Fibroblast of mammary gland (primary cell): ENCODE measurements around the gene IHH.

Experiments
- DNase-seq: peaks from one replicate; pipeline ENCODE4 v3.0.0-alpha.2; 2010; ENCODE audit warnings: low read depth
- H3K4me3 ChIP-seq: 2 replicates; pipeline ENCODE4 v1.5.1; 2011; ENCODE audit warnings: low read depth, mild to moderate bottlenecking, low read length, moderate library complexity; ENCODE audit not compliant: control insufficient read depth
- TF ChIP-seq, protein P1 (sequence below): conservative IDR thresholded peaks from 2 replicates; pipeline ENCODE4 v1.5.1; 2011; ENCODE audit warnings: low read depth, low read length, inconsistent platforms; ENCODE audit not compliant: control insufficient read depth, insufficient read depth

Gene IHH

DNA sequence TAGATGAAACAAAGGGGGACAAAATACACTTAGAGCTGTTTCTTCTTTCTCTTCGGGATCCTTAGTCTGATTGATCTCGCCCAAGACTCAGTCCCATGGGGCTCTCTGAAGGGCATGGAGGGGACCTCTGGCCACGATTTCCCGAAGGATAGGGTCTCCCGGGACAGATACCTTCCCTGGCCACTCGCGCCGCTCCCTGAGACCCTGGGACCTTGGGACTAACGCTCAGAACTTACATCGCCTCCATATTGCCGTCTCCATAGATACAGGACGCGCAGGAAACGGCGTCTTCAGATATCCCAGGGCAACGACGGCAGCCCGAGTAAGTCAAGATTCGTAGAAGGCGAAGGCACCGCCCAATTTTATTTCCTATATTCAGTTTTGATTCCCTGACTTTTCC, 19.5 kb downstream of the IHH start, which contains the start of gene CFAP65:
TSS of gene CFAP65 (minus strand) at position 265 of the 400 bp plus-strand sequence. CDS start 2,468 bp downstream, outside the sequence.
- DNase-seq: peak; percentile 56

DNA sequence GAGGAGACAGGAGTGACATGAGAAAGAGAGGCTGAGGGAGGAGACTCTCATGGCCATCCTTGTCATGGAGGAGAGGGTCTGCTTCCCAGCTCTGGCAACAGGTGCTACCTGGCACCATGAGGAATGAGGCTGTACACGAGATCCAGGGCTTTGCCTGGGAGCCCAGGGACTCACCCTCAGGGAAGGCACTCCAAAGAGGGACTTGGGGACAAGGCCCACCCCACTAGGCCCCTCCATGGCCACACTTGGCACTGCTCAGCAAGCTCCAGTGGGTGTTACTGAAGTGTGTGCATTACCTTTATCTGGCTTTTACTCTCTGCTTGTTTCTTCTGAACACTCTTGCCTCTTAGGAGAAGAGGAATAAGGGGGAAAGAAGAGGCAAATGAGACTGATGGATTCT, 22.1 kb downstream of the IHH start:
- TF ChIP-seq, protein P1, sequence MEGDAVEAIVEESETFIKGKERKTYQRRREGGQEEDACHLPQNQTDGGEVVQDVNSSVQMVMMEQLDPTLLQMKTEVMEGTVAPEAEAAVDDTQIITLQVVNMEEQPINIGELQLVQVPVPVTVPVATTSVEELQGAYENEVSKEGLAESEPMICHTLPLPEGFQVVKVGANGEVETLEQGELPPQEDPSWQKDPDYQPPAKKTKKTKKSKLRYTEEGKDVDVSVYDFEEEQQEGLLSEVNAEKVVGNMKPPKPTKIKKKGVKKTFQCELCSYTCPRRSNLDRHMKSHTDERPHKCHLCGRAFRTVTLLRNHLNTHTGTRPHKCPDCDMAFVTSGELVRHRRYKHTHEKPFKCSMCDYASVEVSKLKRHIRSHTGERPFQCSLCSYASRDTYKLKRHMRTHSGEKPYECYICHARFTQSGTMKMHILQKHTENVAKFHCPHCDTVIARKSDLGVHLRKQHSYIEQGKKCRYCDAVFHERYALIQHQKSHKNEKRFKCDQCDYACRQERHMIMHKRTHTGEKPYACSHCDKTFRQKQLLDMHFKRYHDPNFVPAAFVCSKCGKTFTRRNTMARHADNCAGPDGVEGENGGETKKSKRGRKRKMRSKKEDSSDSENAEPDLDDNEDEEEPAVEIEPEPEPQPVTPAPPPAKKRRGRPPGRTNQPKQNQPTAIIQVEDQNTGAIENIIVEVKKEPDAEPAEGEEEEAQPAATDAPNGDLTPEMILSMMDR: no peak
- H3K4me3 ChIP-seq: no peak overlapping the region
- no peak for DNase-seq

More for the DNA sequence above, 19.5 kb downstream of the IHH start, which contains the start of gene CFAP65:
- TF ChIP-seq, protein P1: no peak
- peak within 1 kb of the TSS; percentile 44 for H3K4me3 ChIP-seq

DNA sequence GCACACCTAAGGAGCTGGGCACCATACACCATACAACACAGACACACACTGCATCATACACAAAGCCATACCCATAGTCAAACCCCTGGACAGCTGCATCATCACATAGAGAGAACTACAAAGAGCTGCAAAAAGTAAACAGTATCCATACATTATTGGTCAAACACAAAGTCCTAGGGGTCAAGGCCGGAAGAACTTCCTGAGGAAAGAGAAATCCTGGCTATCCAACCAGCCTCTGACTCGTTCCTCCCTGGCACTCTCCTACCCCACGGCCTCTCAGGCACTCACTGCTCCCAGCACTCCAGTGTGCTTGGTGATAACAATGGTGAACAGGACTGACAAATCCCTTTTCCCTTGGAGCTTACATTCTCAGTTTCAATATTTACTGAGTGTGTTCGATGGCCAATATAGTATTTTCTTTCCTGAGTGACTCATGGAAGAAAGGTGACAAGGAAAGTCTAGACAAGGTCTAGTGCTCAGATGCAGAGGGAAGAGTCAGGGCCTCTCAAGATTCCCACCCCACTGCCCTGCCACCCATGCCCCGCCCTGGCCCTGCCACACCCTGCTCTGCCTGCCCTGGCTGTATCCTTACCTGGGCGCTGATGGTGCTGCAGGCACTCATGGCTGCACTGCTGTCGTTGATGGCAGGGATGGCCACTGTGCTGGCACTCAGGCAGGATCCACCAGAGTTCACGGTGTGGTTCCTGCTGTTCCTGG, 22.8 kb downstream of the IHH start:
- H3K4me3 ChIP-seq: no peak overlapping the region
- no peak for DNase-seq
- TF ChIP-seq, protein P1: no peak

DNA sequence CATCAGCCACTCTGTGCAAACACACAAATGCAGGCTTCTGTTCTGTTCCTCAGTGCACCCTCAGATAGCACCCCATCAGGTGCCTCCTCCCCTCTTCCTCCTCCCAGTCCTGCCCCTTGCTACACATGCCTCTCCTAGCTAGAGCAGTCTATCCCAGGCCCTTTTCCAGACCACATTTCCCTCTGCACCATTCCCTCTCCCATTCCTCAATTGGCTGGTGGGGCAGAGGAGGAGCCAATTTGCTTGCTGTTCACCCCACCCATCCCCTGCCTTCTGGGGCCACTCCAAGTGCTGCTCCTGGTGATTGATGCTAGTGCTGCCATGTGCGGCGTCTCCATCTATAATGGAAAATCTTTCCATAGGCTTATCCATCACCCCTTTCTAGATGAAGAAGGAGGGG, 24.8 kb downstream of the IHH start:
- TF ChIP-seq, protein P1: no peak
- DNase-seq: no peak
- H3K4me3 ChIP-seq: no peak overlapping the region

DNA sequence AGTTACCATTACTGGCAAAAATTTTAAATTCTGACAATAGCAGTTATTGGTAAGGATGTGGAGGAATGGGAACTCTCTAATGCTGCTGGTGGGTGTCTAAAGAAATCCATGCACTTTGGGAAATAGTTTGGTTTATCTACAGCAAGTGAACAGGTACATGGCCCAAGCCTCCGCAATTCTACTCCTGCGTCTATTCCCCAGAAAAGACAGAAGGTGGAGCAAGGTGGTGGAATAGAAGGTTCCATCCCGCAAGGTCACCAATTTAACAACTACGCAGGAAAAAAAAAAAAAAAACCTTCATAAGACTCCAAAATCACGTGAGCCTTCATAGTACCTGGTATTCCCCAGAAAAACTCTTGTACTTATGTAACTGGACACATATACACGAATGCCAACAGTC, 25.9 kb downstream of the IHH start:
- H3K4me3 ChIP-seq: no peak overlapping the region
- TF ChIP-seq, protein P1: no peak
- no peak for DNase-seq

DNA sequence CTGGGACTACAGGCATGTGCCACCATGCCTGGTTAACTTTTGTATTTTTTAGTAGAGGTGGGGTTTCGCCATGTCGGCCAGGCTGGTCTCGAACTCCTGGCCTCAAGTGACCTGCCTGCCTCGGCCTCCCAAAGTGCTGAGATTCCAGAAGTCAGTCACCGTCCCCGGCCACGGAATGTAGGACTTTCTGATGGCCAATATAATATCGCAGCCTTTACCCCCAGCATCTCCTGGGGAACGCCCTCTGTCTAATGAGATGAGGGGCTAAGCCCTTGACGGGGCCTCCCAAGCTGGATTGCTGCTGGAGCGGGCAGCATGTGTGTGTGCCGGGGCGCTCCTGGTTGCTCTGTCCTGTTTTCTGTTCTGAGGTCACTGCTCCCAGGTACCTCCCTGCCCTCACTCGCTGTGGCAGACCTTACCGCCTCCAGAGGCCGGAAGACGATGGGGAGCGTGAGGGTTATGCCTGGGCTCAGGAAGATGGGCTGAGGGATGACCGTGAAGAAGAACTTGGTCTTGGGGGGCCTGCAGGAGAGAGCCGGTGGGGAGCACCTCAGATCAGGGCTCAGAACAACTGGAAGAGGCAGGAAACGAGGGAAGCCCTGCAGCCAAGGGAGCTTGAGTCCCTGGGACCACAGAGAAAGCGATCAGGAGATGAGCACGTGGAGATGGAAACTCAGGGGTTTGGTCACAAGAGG, 28.5 kb downstream of the IHH start:
- DNase-seq: no peak
- TF ChIP-seq, protein P1: no peak
- H3K4me3 ChIP-seq: no peak overlapping the region
